Muscle of arm (tissue), 12 donors: ENCODE data around the gene PIP4K2B. TPM values are rescaled to one million over a fixed set of nuclear protein-coding genes. Genes with fewer than 3 reads are reported as not detected.

ENCODE experiments used
- DNase-seq: peaks from one replicate; pipeline ENCODE4 v3.0.0-alpha.2; 2013
- polyA plus RNA-seq, 12 donors: library from polyadenylated mRNA; unstranded; fragments of 120-200 nt; gene quantifications; one replicate each; pipeline ENCODE4 v1.2.1, GENCODE V29; 2013; ENCODE audit not compliant: insufficient read length in 12 of 12

Gene PIP4K2B
- polyA plus RNA-seq, 12 donors = 56.2 to 96.9 (median 72.1) TPM

DNA sequence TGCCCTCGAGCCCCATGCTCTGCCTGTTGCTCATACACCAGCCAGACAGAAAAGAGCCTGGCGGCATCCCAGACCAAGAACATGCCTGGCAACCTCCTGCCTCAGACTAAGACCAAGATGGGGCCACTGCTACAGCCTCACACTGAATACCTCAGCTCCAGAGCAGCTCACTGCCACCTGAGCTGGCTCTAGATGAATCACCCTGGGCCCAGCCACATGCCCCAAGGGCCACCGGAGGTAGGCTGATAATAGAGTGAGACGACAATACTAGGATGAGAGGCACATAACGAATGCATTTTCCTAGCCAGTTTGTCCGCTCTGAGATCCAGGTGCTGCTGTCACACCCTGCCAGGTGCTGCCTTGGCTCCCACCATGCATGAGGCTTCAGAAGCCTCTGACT lies 13.0 kb downstream of the PIP4K2B start:
- DNase-seq = no peak

DNA sequence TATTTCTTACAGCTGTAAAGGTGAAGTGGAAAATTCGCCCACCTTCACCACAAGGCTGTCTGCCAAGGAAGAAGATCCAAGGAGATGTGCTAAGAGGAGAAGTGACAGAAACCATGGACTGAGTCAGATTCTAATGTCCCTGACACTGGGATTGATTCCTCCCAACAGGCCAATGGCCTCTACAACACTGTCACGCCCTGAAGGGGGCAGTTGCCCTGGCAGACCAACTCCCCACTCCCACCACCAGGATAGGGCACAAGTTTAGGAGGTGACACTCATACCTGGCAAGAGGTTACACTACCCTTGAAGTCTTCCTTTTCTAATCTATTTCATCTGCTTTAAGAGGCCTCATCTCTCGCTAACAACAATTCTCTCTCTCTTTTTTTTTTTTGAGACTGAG lies 16.1 kb downstream of the PIP4K2B start:
- no peak for DNase-seq

DNA sequence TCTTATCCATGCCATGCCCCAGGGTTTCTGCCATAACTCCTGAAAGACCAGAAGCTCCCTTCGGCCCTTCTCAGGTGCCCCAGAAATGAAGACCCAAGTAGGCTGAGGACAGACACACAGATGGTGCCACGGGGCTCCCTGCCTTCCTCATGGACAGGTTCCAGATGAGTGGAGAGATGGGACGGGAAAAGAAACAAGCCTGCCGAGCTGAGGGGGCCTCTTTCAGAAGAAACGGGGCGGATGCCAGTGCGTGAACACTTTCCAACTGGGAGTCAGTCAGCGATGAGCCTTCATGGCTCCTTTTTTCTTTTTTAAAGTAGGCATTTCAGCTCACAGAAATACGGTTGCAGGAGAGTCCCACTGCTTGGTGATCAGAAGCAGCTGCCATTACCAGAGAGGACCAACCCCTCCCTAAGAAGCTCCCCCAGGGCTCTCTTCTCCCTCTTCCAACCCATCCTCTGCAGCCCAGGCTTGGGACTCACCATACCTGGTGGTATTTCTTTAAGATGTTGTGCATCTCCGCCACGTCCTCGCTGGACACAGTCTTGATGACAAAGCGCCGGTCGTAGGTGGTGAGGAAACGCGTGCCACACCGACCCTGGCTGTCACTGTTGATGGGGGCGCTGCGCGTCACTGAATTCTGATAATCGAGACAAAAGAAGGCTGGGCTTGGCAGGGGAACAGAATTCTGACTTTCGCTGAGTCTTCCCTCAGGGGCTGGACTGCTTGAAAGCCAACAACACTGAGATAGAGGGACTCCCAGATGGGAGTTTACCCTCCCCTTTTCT lies 19.2 kb downstream of the PIP4K2B start:
- no peak for DNase-seq

DNA sequence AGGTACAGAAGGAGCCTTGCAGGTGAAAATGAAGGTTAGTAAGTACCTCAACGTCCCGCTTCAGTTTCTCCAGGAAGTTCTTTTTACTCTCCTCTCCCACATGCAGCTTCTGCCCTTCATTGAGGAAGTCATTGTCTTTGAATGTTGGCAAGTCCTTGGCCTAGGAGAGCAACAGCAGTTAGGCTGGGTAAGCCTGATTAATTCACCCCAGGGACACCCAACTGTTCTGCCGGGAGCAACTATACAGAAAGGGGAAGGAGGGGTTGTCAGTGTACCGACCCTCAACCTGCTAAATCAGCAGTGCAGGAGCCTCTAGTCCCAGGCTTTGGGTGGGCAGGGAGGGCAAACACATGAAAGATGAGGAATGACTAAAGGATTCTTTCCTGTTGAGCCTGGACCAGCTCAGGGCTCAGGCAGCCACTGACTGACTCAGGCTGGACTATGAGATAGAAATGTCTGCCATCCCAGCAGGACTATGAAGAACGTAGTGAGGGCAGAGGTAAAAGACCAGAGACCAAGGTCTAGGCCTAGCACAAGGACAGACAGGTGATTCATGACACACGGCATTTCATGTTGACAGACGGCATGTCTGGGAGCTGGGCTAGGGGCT lies 21.6 kb downstream of the PIP4K2B start:
- no peak for DNase-seq

DNA sequence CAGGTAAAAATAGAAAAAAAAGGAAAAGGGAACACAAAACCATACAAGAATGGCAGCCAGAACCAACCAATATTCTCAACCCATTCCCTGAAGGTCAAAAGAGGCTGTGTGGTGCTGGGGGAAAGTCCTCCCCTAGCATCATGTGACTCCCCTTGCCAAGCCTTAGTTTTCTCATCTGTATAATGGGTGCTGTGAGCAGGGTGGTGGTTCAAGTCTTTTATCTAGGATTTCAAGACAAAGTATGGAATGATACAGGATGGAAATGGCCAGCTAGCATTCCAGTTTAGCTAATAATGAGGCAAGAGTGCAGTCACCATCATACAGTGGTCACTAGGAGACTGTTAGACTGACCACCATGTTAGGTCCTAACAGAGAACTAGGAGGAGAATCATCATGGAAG lies 26.1 kb downstream of the PIP4K2B start:
- DNase-seq = no peak

DNA sequence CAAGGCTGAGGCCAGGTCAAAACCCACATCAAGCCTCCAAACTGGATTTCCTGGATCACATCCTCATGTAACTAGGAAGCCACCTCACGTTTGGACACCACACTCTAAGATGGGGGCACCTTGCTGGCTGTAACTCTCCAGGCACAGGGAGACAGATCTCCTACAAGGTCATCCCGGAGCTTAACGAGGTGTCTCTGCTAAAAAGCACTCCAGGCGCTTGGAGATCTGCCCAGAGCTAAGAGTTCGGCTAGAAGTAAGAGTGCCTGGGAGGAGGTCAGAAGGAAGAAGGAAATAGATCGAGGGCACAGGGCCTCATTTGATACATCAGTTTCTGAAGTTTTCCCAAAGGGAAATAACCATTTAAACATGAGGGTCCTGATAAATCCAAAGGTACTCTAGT lies 30.9 kb downstream of the PIP4K2B start:
- no peak for DNase-seq

DNA sequence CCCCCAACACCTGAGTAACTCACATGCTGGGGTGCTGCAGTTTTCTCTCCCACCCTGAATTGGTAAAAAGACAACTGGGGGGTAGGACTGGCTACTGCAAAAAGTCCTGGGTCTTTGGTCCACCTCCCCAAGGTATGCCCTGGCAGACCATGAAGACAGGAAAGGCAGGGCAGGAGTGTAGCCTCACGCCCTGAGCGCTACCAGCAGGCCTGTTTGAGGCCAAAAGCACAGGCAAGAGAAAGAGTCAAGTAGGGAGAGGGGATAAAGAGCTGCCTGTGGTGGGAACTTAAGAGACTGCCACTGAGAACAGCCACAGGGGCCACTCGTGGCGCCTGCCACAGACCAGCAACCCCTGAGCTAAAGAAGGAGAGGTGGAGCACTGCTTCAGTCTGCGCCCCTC lies 33.0 kb downstream of the PIP4K2B start:
- DNase-seq = no peak

DNA sequence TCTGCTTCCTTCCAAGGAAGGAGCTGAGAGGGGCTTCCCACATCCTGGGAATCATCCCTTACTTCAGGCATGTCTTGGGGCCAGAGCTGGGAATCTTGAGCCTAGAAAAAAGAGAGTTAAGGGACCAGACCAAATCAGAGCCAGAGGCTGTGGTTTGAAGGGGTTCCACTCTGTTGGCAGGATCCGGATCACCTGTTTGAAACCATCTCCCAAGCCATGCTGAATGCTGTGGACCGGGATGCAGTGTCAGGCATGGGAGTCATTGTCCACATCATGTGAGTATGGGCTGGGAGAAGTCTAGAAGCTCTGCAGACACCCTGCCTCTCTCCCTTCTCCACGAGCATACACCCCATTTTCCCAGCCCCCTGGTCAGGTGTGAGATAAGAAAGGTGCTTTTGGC lies 37.1 kb downstream of the PIP4K2B start:
- no peak for DNase-seq

DNA sequence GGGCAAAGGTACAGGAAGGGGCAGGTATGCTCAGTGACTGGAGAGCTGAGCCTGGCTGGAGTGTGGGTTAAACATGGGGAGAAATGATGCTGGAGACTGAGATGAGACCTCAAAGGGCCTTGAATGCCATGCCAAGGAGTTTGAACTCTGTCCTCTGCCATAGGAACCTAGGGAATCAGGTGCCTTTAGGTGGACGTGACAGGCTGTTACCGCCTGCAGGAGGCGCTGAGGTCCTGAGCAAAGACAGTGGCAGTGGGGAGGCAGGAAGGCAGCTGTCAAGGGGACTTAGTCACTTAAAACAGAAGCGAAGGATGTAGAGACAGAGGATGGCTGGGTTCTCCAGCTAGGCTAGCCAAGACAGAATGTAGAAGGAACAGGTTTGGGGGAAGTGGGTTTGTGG lies 37.7 kb downstream of the PIP4K2B start:
- DNase-seq = no peak

DNA sequence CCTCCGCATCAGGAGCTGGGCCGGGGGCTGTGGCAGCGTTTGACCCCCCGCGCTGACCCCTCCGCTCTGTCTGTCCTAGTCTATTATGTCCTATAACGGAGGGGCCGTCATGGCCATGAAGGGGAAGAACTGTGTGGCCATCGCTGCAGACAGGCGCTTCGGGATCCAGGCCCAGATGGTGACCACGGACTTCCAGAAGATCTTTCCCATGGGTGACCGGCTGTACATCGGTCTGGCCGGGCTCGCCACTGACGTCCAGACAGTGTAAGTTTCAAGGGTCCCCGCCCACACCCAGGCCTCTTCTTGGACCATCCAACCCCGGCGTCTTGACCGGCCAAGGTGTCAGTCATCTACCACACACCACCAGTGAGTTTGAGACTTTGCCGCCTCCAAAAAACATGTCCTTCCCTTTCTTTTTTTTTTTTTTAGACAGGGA lies 46.3 kb downstream of the PIP4K2B start:
- DNase-seq = no peak

DNA sequence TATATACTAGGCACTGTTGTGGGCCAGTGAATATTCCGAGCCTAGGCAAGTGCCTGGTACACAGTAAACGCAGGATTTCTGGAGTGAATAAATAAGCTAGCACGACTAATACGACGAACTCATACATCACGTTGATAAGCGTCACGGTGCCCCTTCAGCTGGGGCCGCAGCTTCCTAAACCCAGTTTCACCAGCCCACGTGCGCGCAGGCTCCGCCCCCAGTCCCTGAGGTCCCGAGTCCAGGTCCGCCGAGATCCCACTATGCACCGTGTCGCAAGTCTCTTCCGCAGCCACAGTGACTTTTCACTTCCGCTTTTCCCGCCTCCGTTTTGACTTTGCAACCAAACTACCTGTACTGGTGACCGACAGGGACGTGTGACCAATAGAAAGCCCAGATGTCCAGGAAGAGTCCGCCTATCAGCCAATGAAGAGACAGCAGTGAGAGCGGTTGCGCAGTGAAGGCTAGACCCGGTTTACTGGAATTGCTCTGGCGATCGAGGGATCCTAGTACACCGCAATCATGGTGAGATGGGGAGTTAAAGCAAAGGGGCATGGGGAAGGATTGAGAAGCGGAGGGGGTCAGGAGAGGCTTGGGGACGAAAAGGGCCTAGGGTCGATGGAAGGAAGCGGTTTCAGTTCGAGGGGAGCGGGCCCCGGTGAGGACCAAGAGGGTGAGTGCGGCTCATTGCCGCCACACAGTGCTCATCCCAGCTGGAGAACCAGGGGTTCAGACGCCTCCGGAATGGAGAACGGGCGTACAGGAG lies 46.9 kb downstream of the PIP4K2B start, which contains the start of gene PSMB3:
Gene PSMB3, plus strand, starts transcription at position 434 of the 763 bp plus-strand sequence. Its CDS starts 86 bp downstream, at position 520.
- peak; percentile 98 for DNase-seq

DNA sequence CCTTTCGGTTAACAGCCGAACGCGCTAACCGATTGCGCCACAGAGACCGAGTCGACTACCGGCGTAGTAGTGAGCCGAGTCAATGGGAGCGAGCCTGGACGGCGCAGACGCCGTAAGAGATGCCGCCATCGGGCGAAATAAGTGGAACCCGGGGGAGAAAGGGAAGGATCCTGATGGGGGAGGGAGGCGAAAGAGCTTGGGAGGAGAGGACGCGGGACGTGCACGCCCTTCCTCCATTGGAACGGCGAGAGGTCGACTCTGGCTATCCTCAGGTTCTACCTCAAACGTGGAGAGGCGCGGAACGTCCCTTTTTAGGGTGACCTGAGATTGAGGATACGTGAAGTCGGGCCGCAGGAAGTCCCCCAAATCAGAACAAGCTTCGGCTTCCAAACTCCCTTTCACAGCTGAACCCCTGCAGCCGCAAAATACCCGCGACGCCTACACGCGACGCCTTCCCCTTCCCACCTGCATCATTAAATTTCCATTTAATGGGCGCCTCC lies 47.5 kb downstream of the PIP4K2B start:
- peak; percentile 93 for DNase-seq

DNA sequence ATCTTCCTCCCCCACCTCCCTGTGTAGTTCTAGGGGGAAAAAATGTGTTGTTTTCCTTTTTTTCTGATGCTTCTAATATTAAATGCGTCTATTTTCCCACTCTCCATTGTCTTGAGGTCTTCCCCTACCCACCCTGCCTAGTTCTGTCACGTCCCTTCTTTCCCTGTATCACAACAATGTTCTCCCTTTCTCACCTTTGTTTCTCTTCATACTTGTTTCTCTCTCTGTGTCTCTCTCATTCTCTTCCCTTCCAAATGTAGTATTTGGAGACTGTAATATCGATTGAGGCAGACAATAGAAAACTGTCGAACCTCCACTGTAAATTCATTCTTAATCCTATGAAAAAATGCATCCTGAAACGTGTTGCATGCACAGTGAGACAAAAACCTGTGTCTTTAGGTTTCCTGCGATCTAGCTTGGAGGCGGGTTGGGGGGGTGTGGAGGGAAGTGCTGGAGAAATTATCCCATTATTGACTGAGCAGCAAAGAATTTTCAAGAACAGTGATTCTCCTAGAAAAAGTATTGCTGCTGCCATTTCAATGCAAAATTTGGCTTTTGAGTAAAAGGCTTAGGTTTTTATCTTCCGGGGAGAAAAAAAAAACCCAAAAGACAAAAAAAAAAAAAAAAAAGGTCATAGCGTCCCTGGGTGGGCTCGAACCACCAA lies 48.1 kb downstream of the PIP4K2B start:
- DNase-seq = no peak

DNA sequence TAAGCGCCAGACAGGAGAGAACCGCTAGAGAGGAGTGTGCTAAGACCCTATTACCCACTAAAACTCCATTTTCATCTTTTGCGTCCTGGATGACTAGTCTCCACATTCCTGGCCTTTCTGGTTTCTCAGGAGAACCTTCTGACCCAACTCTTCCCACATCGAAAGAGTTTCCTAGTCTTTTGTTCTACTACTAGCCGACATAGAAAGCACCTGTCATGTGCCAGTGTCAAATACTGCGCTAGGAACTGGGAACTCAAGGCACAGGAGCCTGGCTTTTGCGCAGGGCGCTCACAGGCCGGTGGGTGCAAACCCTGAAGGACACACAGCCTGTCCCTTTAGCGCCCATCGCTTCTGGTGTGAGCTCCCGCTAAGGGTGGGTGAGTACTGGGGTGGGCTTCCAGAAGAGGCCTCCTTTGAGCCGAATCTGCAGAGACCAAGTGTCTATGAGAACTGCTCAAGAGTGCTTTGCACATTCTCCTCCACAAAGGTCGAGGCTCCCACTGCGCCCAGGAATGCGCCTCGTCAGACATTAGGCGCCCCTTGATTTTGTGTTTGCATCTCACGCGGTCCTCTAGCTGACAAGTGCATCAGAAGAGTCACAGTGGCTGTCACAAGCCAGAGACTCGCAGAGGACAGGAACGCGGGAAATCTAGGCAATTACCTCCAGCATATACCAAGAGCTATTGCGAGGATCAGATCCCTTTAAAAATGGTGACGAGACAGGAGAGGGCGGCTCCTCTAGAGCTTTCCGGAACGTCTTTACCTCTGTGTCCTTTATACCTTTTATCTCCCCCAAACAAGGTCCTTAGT lies 48.8 kb downstream of the PIP4K2B start:
- DNase-seq = no peak

DNA sequence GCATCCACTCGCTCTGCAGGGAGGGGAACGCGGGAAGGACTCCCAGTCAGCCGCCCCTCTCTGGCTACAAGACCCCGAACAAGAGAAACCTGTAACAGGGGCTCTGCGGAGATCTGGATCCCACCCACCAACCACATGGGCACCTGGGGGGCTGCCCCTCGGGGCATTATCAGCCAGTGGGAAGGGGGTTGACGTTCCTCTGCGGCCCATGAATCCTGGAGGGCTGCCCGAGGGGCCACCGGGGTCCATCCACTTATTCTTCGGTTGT lies 49.4 kb downstream of the PIP4K2B start:
- DNase-seq = no peak

DNA sequence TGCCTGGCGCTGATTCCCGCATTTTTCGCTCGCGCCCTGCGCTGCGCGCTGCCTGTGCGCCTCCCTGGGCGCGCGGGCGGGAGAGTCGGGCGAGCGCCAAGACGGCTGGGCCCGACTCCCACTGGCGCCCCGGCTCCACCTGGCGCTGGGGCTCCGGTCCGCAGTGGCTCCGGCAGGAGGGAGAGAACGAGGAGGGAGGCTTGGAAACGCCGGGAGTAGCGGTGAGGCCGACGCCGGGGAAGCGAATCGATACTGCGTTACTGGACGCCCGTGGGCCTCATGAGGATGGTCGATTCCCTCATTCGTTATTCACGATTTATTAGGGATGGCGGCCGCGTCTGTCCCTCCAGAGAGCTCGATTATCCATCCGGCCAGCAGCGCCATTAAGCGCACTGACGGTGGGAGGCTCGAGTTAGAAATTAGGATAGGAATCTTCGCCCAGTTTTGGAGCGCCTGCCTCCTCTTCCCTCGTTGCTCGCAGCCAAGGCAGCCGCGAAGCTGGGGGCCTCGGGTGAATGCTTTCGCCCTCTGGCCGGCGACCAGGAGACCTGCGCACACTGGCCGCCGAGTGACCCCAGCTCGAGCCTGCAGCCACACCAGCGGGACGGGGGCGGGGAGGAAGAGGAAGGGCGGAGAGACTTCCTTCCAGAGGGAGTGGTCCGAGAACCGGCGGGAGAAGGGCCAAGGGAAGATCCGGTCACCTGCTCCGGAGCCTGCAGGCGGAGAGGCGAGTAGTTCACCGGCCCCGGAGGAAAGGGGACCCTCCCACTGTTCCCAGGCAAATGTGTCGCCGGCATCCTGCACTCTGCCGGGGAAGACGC lies 49.9 kb downstream of the PIP4K2B start:
- DNase-seq = peak; percentile 80

DNA sequence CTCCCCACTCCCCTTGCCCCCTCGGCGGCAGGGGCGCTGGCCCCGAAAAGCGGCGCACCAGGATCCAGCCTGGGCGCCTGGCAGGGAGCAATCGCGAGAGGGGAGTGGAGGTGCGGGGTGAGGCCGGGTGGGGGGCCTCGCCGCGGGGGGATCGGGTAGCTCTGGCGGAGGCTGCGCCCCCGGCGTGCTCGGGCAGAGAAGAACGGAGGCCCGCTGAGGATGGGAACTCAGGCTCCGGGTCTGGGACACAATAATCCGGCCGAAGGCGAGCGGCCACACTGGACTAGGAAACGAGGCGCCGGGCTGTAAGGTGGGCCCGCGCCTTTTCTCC lies 50.5 kb downstream of the PIP4K2B start:
- DNase-seq = no peak

DNA sequence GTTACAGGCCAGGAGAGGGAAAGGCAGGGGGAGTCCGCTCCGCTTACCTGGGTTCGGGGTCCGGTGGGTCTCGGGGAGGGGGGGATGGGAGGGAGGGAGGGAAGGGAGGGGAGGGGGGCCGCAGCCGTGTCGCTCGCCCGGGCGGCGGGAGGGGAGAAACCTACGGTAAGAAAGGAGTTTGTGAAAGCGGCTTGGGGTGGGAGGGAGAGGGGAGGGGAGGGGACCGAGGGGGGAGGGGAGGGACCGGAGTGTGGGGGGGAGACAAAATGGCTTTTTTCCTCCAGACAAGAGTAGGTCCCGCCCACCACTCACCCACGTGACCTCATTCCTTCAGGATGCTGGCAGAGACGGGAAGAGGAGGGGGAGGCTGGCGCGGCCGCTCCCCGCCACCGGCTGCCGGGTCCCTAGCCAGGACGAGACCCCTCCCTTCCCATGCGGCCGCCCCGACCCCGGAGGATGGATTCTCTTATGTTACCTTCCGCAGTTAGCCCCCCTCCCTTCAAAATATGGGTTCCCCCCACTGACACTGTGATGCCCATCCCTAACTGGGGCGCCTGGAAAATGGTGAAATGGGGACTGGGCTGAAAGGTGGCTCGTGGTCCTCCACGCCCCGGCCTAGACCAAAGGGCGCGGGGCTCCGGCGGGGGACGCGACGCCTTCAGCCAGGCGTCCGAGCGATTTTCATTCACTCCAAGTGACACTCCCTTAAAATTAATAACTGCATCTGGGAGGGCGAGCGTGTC lies 51.0 kb downstream of the PIP4K2B start, which contains the start of gene PCGF2:
Gene PCGF2, minus strand, starts transcription at position 188 of the 743 bp plus-strand sequence. CDS start 7,934 bp downstream, outside the sequence.
- DNase-seq = peak; percentile 94

DNA sequence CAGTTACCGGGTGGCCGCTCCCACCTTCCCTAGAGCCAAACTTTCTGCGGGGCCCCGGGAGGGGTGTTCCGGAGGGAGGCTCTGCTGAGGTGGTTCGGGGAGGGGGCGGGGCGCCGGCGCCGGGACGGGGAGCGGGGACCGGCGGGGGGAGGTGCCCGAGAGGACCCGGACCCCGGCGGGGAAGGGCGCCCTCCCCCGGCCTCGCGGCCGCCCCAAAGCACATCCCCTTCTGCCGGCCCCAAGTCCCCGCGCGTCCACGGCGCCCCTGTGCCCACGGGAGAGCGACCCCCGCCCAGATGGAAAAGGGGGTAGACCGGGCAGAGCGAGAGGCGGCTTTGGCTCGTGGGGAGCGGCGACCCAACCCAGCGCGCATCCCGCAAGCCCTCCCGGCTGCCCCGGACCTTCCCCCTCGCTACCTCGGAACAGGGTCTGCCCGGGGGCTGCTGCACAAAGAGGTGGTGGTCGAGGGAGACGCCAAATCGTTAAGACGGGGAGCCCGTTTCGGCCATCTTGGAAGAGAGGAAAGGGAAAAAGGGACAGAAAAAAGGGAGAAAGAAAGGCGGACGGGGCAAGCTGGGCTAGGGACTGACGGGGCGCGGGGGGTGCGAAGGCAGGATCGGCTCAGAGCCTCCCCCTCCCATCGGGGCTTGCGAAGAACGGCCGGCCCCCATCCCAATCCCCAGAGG lies 51.8 kb downstream of the PIP4K2B start:
- DNase-seq = peak; percentile 41
